ENCODE data around the gene RETREG3. TPM values are rescaled to one million over a fixed set of nuclear protein-coding genes. Genes with fewer than 3 reads are reported as not detected.
"Not testable (repeated sequence)": the region's sequence is repeated elsewhere in the genome, so short reads cannot be mapped to it uniquely, and the experiment has no call there.

The RETREG3 gene
- polyA plus RNA-seq, 3 donors = 13.6 to 28.8 (median 20.7) TPM

DNA sequence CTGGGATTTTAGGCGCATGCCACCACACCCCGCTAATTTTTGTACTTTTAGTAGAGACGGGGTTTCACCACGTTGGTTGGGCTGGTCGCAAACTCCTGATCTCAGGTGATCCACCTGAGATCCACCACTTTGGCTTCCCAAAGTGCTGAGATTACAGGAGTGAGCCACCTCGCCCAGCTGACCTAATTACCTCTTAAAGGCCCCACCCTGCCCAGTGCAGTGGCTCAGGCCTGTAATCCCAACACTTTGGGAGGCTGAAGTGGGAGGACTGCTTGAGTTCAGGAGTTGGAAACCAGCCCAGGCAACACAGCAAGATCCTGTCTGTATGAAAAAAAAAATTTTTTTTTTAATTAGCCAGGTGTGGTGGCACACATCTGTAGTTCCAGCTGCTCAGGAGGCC, 50.1 kb downstream of the RETREG3 start:
- H3K27ac ChIP-seq (ENCODE audit: low read depth, low read length) = no peak overlapping the region
- WGBS, 3 donors = 82 to 83% (median 82%) methylated on average over 6 of the region's 6 CpGs

DNA sequence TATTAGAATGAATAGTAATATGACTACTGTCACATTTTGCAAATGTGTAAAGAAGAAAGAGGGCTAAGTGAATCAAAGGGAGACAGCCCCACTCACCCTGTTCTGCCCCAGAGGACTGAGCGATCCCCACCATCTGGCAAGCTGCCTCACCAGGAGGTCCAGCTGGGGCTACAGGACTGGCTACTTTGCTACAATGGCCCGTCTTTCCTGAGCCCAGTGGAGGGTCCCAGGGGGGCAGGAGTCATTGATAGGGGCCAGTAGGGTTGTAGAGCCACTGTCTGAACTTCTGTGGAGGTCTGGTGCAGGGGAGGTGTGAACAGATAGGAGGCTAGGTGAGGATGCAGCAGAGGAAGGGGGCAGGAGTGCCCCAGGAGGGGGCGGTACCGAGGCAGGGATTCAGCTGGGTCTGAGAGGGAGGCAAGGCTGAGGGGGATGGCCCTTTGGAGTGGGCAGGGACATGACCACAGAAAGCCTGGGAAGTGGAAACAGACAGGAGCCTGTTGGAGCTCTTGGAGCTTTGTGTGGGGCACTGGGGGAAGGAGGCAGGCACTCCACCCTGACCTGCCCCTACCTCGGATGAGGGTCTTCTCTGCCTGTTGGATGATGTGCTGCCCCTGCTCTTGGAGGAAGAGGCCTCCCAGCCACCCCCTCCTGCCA, 53.1 kb downstream of the RETREG3 start:
- WGBS, 3 donors = 71 to 75% (median 72%) methylated on average over 5 of the region's 5 CpGs
- not testable (repeated sequence) for H3K27ac ChIP-seq (ENCODE audit: low read depth, low read length)

DNA sequence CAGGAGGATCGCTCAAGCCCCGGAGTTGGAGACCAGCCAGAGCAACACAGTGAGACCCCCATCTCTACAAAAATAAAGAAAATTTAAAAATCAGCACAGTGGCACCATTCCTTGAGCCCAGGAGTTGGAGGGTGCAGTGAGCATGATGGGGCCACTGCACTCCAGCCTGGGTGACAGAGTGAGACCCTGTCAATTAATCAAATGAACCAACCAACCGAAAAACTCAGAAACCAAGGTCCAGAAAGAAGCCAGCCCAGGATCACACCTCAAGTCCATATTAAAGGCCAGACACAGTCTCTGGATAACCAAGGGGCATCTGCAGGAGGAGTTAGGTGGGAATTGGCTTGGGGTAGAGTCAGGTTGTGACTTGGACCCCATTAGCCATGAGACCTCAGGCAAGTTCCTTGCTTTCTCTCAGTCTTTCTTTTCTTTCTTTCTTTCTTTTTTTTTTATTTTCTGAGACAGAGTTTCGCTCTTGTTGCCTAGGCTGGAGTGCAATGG, 54.0 kb downstream of the RETREG3 start:
- WGBS, 3 donors = 23 to 25% (median 25%) methylated on average over 4 of the region's 4 CpGs
- peak overlapping the region; percentile 80 for H3K27ac ChIP-seq (ENCODE audit: low read depth, low read length)

DNA sequence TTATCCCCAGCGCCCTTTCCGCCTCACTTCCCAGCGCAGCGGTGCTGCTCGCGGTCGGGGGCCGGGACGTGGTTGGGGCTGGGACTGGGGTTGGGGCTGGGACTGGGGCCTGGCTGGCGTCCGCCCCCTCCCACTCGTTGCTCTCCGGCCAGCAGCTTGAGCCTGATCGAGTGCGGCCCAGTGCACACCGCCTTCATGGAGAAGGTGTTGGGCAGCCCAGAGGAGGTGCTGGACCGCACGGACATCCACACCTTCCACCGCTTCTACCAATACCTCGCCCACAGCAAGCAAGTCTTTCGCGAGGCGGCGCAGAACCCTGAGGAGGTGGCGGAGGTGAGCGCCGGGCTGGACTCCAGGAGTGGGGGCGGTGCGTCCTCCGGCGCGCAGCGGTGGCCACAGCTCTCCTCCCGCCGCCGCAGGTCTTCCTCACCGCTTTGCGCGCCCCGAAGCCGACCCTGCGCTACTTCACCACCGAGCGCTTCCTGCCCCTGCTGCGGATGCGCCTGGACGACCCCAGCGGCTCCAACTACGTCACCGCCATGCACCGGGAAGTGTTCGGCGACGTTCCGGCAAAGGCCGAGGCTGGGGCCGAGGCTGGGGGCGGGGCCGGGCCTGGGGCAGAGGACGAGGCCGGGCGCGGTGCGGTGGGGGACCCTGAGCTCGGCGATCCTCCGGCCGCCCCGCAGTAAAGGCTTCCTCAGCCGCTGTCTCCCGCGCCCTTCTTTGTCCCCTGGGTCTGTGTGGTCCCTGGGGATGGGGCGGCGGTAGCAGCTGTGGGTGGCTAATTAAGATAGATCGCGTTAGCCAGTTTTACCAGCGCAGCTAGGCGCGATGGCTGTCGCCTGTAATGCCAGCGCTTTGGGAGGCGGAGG, 54.7 kb downstream of the RETREG3 start:
- WGBS, 3 donors = 0 to 1% (median 1%) methylated on average over 67 to 82 of the region's 82 CpGs
- H3K27ac ChIP-seq (ENCODE audit: low read depth, low read length) = peak overlapping the region; percentile 80

DNA sequence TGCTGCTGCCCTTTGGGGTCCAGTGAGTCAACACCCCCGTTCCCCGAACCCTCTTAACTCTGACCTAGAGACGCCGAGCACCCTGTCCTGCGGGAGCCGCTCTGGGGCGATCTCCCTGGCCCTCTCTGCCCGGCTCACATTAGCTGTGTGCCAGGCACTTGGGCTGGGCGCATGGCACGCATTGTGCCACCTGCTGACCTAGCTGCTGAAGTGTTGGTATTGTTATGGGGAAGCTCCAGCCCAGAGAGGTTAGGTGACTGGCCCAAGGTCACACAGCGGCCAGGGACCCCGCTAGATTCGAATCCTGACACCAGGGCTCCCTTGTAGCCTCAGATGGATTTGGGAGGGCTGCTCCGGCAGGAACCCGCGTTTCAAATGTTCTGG, 55.3 kb downstream of the RETREG3 start:
- 38 to 49% (median 43%) methylated on average over 16 of the region's 16 CpGs for WGBS, 3 donors
- H3K27ac ChIP-seq (ENCODE audit: low read depth, low read length) = no peak overlapping the region

DNA sequence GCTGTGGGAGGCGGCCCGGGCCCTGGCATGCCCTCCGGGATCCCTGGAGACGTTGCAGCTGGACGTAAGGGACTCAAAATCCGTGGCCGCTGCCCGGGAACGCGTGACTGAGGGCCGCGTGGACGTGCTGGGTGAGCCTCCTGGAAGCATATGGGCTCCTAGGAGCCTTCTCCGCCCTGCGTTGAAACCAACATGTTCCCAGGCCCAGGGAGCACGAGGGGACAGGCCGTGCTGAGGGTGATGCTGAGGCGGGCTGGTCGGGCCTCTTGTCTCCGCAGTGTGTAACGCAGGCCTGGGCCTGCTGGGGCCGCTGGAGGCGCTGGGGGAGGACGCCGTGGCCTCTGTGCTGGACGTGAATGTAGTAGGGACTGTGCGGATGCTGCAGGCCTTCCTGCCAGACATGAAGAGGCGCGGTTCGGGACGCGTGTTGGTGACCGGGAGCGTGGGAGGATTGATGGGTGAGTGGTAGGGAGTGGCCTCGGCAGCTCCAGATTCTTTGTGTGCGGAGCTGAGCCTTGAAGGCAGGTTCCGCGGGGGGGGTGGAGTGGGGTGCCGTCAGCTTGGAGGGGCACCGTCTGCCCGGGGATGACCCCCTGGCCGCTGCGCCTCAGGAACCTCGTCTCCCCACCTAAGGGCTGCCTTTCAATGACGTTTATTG, 55.9 kb downstream of the RETREG3 start:
- WGBS, 3 donors = 69 to 75% (median 71%) methylated on average over 43 to 45 of the region's 45 CpGs
- no peak overlapping the region for H3K27ac ChIP-seq (ENCODE audit: low read depth, low read length)

DNA sequence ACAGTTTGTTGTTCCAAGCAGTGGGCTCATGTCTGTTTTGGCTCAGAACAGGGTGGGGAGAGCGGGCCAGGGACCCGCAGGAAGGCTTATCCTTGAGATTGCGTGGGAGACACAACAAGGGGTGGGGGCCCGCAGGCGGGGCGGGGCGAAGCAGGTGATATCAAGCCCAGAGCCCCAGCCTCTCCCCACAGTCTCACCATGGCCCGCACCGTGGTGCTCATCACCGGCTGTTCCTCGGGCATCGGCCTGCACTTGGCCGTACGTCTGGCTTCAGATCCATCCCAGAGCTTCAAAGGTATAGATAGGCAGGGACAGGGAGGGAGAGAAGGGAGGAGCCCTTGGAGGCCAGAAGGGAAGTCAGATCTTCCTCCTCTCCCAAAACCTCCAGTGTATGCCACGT, 56.4 kb downstream of the RETREG3 start, which contains the start of gene HSD17B1:
HSD17B1 (plus strand) TSS at position 188 of the 400 bp plus-strand sequence; CDS start at position 199, 11 bp downstream.
- not testable (repeated sequence) for H3K27ac ChIP-seq (ENCODE audit: low read depth, low read length)
- 86 to 94% (median 90%) methylated on average over 15 of the region's 15 CpGs for WGBS, 3 donors

DNA sequence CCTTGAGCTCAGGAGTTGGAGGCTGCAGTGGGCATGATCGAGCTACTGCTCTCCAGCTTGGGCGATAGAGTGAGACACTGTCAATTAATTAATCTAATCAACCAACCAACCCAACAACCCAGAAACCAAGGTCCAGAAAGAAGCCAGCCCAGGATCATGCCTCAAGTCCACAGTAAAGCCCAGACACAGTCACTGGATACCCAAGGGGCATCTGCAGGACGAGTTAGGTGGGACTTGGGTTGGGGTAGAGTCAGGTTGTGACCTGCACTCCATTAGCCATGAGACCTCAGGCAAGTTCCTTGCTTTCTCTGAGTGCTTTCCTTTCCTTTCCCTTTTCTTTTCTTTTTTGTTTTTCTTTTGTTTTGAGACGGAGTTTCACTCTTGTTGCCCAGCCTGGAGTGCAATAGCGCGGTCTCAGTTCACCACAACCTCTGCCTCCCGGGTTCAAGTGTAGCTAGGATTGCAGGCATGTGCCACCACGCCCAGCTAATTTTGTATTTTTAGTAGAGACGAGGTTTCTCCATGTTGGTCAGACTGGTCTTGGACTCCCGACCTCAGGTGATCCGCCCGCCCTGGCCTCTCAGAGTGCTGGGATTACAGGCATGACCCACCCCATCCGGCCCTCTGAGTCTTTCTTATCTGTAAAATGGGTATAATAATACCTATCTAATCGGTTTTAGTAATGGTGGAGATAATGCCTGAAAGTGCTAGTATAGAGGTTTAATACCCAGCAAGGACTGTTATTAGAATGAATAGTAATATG, 60.0 kb downstream of the RETREG3 start:
- no peak overlapping the region for H3K27ac ChIP-seq (ENCODE audit: low read depth, low read length)
- 77 to 84% (median 77%) methylated on average over 14 of the region's 14 CpGs for WGBS, 3 donors

DNA sequence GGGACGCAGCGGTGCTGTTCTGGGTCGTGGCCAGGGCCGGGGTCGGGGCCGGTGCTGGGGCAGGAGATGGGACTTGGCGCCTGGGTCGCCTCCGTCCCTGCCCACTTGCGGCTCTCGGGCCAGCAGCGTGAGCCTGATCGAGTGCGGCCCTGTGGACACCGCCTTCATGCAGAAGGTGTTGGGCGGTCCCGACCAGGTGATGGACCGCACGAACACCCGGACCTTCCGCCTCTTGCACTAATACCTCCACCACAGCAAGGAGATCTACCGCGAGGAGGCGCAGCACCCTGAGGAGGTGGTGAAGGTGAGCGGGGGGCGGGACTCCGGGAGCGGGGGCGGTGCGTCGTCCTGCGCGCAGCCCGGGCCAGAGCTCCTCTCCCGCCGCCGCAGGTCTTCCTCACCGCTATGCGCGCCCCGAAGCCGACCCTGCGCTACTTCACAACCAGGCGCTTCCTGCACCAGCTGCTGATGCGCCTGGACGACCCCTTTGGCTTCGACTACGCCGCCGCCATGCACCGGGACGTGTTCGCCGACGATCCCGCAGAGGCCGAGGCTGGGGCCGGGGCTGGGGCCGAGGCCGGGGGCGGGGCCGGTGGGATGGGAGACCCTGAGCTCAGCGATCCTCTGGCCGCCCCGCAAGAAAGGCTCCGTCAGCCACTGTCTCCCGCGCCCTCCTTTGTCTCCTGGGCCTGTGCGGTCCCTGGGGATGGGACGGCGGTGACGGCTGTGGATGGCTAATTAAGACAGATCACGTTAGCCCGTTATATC, 60.9 kb downstream of the RETREG3 start:
- WGBS, 3 donors = 9 to 22% (median 16%) methylated on average over 62 to 74 of the region's 74 CpGs
- H3K27ac ChIP-seq (ENCODE audit: low read depth, low read length) = no peak overlapping the region

DNA sequence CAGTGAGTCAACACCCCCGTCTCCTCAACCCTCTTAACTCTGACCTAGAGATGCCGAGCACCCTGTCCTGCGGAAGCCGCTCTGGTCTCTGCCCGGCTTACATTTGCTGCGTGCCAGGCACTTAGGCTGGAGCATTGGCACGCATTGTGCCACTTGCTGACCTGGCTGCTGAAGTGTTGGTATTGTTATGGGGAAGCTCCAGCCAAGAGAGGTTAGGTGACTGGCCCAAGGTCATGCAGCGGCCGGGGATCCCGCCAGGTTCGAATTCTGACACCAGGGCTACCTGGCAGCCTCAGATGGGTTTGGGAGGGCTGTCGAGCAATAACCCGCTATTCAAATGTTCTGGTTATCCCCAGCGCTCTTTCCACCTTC, 61.5 kb downstream of the RETREG3 start:
- H3K27ac ChIP-seq (ENCODE audit: low read depth, low read length) = no peak overlapping the region
- WGBS, 3 donors = 61 to 91% (median 88%) methylated on average over 14 of the region's 14 CpGs

DNA sequence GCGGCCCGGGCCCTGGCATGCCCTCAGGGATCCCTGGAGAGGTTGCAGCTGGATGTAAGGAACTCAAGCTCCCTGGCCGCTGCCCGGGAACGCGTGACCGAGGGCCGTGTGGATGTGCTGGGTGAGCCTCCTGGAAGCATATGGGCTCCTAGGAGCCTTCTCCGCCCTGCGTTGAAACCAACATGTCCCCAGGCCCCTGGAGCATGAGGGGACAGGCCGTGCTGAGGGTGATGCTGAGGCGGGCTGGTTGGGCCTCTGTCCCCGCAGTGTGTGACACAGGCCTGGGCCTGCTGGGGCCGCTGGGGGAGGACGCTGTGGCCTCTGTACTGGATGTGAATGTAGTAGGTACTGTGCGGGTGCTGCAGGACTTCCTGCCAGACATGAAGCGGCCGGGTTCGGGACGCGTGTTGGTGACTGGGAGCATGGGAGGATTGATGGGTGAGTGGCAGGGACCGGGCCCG, 62.1 kb downstream of the RETREG3 start:
- no peak overlapping the region for H3K27ac ChIP-seq (ENCODE audit: low read depth, low read length)
- 80 to 88% (median 82%) methylated on average over 23 of the region's 23 CpGs for WGBS, 3 donors

DNA sequence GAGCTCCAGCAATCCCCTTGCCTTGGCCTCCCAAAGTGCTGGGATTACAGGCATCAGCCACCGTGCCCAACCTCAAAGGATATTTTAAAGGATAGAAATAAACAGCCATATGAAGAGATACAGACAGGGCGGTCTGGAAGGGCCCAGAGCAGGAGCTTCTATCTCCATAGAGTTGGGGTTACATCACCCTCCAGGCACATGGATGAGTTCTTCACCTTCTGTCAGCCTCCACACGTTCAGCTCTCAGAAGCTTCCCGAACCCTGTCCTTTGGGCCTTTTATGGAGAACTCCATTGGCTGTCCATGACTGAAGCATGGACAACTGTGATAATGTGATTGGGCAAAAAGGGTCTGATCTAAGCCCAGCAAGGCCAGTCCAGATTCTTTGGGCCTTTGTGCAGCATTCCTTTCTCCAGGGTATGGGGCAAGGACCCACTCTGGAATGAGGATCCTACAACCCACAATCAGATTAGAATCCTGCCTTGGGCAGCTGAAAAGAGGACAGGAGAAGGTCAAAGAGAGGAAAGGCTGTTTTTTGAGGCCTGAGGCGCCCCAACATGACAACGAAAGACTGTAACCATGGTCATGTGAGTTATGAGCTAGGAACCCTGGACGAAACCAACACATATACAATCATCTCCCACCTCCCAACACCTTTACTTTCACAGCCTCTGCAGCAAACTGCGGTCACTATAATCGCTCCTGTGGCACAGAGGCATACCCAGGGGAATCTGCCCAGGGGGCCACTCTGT, 63.2 kb downstream of the RETREG3 start:
- not testable (repeated sequence) for H3K27ac ChIP-seq (ENCODE audit: low read depth, low read length)
- 87 to 89% (median 89%) methylated on average over 8 to 9 of the region's 9 CpGs for WGBS, 3 donors

DNA sequence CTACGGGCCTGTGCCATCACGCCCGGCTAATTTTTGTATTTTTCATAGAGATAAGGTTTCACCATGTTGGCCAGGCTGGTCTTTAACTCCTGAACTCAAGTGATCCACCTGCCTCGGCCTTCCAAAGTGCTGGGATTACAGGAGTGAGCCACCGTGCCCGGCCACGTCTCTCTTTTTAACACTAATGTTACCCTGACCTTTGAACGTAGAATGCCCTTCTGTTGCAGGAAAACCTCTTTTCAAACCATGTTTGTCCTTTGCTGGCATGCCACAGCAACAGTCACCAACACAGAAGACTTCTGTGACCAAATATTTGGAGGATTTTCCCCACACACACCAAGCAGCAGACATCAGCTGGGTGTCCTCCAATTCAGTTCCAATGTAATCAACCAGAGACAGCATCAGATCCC, 64.3 kb downstream of the RETREG3 start:
- 70 to 81% (median 78%) methylated on average over 8 of the region's 8 CpGs for WGBS, 3 donors
- H3K27ac ChIP-seq (ENCODE audit: low read depth, low read length) = no peak overlapping the region

DNA sequence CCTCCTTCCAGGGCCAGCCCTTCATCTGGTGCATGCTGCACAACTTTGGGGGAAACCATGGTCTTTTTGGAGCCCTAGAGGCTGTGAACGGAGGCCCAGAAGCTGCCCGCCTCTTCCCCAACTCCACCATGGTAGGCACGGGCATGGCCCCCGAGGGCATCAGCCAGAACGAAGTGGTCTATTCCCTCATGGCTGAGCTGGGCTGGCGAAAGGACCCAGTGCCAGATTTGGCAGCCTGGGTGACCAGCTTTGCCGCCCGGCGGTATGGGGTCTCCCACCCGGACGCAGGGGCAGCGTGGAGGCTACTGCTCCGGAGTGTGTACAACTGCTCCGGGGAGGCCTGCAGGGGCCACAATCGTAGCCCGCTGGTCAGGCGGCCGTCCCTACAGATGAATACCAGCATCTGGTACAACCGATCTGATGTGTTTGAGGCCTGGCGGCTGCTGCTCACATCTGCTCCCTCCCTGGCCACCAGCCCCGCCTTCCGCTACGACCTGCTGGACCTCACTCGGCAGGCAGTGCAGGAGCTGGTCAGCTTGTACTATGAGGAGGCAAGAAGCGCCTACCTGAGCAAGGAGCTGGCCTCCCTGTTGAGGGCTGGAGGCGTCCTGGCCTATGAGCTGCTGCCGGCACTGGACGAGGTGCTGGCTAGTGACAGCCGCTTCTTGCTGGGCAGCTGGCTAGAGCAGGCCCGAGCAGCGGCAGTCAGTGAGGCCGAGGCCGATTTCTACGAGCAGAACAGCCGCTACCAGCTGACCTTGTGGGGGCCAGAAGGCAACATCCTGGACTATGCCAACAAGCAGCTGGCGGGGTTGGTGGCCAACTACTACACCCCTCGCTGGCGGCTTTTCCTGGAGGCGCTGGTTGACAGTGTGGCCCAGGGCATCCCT, 65.7 kb downstream of the RETREG3 start:
- WGBS, 3 donors = 92 to 94% (median 93%) methylated on average over 39 of the region's 39 CpGs
- no peak overlapping the region for H3K27ac ChIP-seq (ENCODE audit: low read depth, low read length)

DNA sequence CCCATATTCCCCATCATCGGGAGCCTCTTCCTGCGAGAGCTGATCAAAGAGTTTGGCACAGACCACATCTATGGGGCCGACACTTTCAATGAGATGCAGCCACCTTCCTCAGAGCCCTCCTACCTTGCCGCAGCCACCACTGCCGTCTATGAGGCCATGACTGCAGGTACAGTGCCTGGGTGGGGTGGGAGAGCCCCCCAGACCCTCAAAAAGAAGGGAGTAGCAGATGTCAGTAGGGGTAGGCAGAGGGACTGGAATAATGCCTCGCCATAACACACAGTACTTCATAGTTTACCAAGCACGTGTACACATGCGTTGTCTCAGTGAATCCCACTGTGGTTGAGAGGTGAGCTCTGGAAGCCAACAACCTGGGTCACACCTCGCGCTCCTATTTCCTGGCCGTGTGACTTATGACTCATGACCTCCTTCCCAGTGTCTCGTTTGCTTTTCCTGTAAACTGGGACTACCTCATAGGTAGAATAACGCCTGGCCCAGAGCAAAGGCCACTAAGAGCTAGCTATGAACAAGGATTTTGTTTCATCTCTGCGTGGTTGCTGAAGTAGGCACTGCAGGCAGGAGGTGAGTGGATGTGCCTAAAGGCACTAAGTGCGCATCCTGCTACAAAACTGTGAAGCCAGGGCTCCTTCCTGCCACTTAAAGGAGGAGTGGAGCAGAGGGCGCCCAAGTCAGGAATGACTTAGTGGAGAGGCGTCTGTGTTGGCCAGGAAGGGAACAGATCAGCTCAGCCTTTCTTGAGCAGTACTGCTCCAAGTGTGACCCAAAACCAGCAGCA, 67.9 kb downstream of the RETREG3 start:
- WGBS, 3 donors = 75 to 87% (median 81%) methylated on average over 17 of the region's 17 CpGs

More for the DNA sequence above, 67.9 kb downstream of the RETREG3 start:
- no peak overlapping the region for H3K27ac ChIP-seq (ENCODE audit: low read depth, low read length)

Measured in adipose tissue (tissue), 3 donors.